ENCODE measurements around the gene FAM174C. TPM values are rescaled to one million over a fixed set of nuclear protein-coding genes. Genes with fewer than 3 reads are reported as not detected.
A peak's percentile ranks its signal among the peaks of the same experiment; 100 is the strongest.

Gene FAM174C
- total and polyA plus RNA-seq, 2 of the 8 experiments (the other 6 are each of a cell fraction or from before 2014, with no cell fraction given), result 44.5 to 125 TPM

DNA sequence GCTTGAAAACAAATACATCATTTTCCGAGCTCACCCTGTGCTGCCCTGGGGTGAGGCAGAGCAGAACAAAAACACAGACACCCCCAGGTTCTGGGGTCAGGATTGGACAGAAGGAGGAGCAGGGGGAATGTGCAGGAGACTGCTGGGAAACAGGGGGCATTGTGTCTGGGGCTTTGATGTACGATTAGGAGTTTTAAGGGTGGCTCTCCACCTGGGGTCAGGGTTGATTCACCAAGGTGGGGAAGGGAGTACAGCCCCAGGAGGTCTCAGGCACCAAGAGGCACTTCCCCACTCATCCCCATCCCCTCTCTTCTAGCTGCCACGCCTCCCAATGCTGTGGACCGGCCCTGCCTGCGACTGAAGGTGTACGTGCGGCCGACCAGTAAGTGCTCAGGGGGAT lies 22.9 kb downstream of the FAM174C start:
- Histone ChIP-seq H3K4ac (replicated peaks; ENCODE audit: insufficient read length, low read depth, low read length) (no peak overlapping the region), H3K79me2 (ENCODE audit: control insufficient read depth in 1 of 2, insufficient read depth in 2 of 2, low read length in 2 of 2) (no peaks in the 10 kb centered on the region), H4K20me1 (replicated peaks in 1 of 2; ENCODE audit: control insufficient read depth in 1 of 2, insufficient read depth in 2 of 2, low read length in 2 of 2) (peaks cover 3% of the 10 kb centered on the region in 2 experiments), H2BK20ac (ENCODE audit: low read length) (no peak overlapping the region), H4K8ac (ENCODE audit: extremely low read depth, insufficient read depth, low read length) (peak overlapping the region; percentile 68), H2BK12ac (ENCODE audit: low read depth, low read length) (no peak overlapping the region), H3K4me1 (replicated peaks in 1 of 4; ENCODE audit: control insufficient read depth in 3 of 4, insufficient read depth in 4 of 4, low read length in 3 of 4) (peaks cover 0 to 6% (median under 1%) of the 10 kb centered on the region in 4 experiments; a peak in 4 of 7 replicates), H3K9ac (replicated peaks in 1 of 4; ENCODE audit: extremely low read depth in 1 of 4, low read depth in 3 of 4, low read length in 3 of 4) (no peak overlapping the region), H3K23ac (ENCODE audit: insufficient read length) (no peak overlapping the region), H3K27ac (ENCODE audit: low read depth, low read length) (no peak overlapping the region; the same call in 1 of the 2 replicates), H2AFZ (ENCODE audit: low read length) (no peak overlapping the region), H3K14ac (ENCODE audit: insufficient read length) (no peak overlapping the region), H3K23me2 (ENCODE audit: low read depth, low read length) (no peaks in the 10 kb centered on the region; the same call in 1 of the 2 replicates), H3K18ac (ENCODE audit: extremely low read depth, low read length) (no peak overlapping the region), H3K4me3 (ENCODE audit: extremely low read depth in 1 of 4, insufficient read depth in 2 of 4, low read depth in 3 of 4, low read length in 4 of 4) (no peak overlapping the region), H2BK5ac (ENCODE audit: low read depth, low read length) (no peak overlapping the region), H3K79me1 (ENCODE audit: low read depth, low read length) (peaks cover 2% of the 10 kb centered on the region; the same call in 1 of the 2 replicates), H3K27me3 (replicated peaks in 1 of 4; ENCODE audit: control insufficient read depth in 3 of 4, extremely low read depth in 1 of 4, insufficient read depth in 3 of 4, low read length in 3 of 4) (peaks cover 0 to 2% (median 1%) of the 10 kb centered on the region in 4 experiments; a peak in 2 of 7 replicates), H2BK120ac (replicated peaks; ENCODE audit: low read depth, low read length) (no peak overlapping the region), H4K5ac (ENCODE audit: insufficient read length, low read depth, low read length) (no peak overlapping the region), H2BK15ac (ENCODE audit: low read length) (no peak overlapping the region), H3K56ac (replicated peaks; ENCODE audit: insufficient read length, low read depth, low read length) (no peak overlapping the region), H2AK5ac (ENCODE audit: low read depth, low read length) (no peak overlapping the region), H4K91ac (replicated peaks; ENCODE audit: insufficient read length, low read length) (no peak overlapping the region), H3K9me3 (ENCODE audit: insufficient read depth in 2 of 2, low read depth in 1 of 2, low read length in 1 of 2) (no peaks in the 10 kb centered on the region), H3K4me2 (ENCODE audit: insufficient read depth in 1 of 2, low read depth in 2 of 2, low read length in 2 of 2) (no peak overlapping the region), H3K36me3 (ENCODE audit: control insufficient read depth in 2 of 4, insufficient read depth in 4 of 4, low read length in 3 of 4) (no peaks in the 10 kb centered on the region)
- ChIA-PET CTCF (ENCODE audit: partially characterized antibody) (interaction anchor here (0.8 kb wide), 1 partner anchor 17 kb away, joined by 4 read pairs; no protein-coding TSS in a partner anchor), POLR2A (ENCODE audit: partially characterized antibody) (interaction anchor here (0.7 to 1.1 kb wide), 3 partner anchors 13 to 61 kb away, joined by 3 to 6 read pairs (median 3); partner anchors contain the start of gene CIRBP)
- FAIRE-seq (no peak), DNase-seq (ENCODE audit: low read depth in 1 of 2, low spot score in 2 of 2) (no peak)
- 86% methylated on average over 8 of the region's 8 CpGs; no CpG with 5 or more reads in 1 of the 2 experiments for WGBS, 2 experiments (ENCODE audit: extremely low coverage in 1 of 2, insufficient coverage in 1 of 2, insufficient read length in 1 of 2, insufficient replicate concordance in 2 of 2, low coverage in 1 of 2, low lambda C conversion rate in 2 of 2, missing lambda C conversion rate in 1 of 2)
- TF ChIP-seq JUN (IDR thresholded peaks at IDR 0.05; ENCODE audit: low read depth, low read length) (no peak), KDM5A (IDR thresholded peaks at IDR 0.05; ENCODE audit: low read length) (no peak), SIX5 (IDR thresholded peaks at IDR 0.05; ENCODE audit: low read depth, low read length) (no peak), NANOG (IDR thresholded peaks at IDR 0.05; ENCODE audit: insufficient read depth, low read depth, low read length, poor library complexity, severe bottlenecking) (no peak), SRF (IDR thresholded peaks at IDR 0.05; ENCODE audit: low read depth, low read length) (no peak), RBBP5 (IDR thresholded peaks at IDR 0.05; ENCODE audit: borderline replicate concordance, low read depth, low read length) (no peak), BRCA1 (IDR thresholded peaks at IDR 0.05; ENCODE audit: low read depth, low read length) (no peak)
- TF ChIP-seq, protein P1, sequence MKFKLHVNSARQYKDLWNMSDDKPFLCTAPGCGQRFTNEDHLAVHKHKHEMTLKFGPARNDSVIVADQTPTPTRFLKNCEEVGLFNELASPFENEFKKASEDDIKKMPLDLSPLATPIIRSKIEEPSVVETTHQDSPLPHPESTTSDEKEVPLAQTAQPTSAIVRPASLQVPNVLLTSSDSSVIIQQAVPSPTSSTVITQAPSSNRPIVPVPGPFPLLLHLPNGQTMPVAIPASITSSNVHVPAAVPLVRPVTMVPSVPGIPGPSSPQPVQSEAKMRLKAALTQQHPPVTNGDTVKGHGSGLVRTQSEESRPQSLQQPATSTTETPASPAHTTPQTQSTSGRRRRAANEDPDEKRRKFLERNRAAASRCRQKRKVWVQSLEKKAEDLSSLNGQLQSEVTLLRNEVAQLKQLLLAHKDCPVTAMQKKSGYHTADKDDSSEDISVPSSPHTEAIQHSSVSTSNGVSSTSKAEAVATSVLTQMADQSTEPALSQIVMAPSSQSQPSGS (IDR thresholded peaks at IDR 0.05; ENCODE audit: low read length), result no peak
- TF ChIP-seq, protein P2, sequence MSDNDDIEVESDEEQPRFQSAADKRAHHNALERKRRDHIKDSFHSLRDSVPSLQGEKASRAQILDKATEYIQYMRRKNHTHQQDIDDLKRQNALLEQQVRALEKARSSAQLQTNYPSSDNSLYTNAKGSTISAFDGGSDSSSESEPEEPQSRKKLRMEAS (IDR thresholded peaks at IDR 0.05), result no peak
- TF ChIP-seq, protein P3, sequence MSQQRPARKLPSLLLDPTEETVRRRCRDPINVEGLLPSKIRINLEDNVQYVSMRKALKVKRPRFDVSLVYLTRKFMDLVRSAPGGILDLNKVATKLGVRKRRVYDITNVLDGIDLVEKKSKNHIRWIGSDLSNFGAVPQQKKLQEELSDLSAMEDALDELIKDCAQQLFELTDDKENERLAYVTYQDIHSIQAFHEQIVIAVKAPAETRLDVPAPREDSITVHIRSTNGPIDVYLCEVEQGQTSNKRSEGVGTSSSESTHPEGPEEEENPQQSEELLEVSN (IDR thresholded peaks at IDR 0.05), result no peak

Measured in H1 (cell line).